SKM-1 treated with dmso at 0.1 percent for 144 hours (cell line): Measurements from ENCODE around the gene GCGR.

Source experiments
- DNase-seq: peaks from one replicate; lab custom pipeline; 2025; ENCODE audit not compliant: unreplicated experiment; lab: John Stamatoyannopoulos, UW

GCGR gene

DNA sequence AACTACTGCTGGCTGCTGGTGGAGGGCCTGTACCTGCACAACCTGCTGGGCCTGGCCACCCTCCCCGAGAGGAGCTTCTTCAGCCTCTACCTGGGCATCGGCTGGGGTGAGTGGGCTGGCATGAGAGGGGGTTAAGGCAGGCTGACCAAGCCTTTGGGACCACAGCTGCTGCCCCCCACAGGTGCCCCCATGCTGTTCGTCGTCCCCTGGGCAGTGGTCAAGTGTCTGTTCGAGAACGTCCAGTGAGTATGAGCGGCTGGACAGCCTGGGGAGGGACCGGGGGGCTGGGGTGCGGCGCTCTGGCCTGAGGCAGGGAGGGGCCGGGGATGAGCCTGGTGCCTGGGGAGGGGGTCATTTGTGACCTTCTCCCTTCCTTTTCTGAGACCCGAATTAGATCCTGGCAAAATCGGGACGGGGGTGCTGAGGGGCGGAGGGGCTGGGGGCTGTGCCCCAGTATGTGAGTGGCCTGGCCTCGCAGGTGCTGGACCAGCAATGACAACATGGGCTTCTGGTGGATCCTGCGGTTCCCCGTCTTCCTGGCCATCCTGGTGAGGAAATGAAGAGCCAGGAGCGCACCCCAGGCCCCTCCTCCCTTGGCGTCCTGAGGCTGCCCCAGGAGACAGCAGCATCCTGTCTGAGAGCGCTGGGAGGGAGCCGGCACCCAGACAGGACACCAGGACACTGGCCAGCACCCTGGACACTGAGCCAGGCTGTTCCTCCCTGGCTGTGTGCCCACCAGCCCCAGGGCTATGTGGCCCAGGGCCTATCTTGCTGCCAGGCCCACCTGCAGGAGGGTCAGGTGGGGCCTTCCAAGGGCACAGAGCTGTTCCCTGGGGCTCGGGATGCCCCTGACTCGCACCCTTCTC is 8.0 kb downstream of the GCGR start:
- no peak for DNase-seq

DNA sequence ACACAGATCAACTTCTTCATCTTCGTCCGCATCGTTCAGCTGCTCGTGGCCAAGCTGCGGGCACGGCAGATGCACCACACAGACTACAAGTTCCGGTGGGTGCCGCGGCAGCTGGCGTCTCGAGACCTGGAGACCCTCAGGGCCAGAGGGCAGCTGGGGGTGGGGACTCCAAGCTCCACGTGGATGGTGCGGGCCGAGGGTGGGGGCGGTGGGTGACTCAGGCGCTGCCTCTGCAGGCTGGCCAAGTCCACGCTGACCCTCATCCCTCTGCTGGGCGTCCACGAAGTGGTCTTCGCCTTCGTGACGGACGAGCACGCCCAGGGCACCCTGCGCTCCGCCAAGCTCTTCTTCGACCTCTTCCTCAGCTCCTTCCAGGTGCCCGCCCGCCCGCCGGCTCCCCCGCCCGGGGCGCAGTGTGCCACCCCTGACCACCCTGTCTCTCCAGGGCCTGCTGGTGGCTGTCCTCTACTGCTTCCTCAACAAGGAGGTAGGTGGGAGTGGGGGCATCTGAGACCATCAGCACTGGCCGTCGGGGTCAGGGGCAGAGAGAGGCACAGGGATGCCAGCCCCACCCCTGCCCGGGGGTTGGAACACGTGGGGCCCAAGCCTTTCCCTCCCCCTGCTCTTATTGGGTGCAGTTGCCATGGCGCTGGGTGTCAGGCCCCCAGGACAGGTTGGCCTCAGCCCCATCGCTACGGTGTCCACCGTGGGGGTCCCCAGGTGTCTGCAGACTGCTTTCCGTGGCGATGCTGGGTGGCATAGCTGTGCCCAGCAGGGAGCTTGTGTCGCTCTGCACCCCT is 8.8 kb downstream of the GCGR start:
- no peak for DNase-seq

DNA sequence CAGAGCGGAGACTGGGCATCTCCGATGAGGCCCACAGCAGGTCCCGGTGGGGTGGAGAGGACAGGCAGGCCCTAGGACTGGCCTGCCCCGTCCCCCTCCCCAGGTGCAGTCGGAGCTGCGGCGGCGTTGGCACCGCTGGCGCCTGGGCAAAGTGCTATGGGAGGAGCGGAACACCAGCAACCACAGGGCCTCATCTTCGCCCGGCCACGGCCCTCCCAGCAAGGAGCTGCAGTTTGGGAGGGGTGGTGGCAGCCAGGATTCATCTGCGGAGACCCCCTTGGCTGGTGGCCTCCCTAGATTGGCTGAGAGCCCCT is 9.4 kb downstream of the GCGR start:
- DNase-seq = no peak

DNA sequence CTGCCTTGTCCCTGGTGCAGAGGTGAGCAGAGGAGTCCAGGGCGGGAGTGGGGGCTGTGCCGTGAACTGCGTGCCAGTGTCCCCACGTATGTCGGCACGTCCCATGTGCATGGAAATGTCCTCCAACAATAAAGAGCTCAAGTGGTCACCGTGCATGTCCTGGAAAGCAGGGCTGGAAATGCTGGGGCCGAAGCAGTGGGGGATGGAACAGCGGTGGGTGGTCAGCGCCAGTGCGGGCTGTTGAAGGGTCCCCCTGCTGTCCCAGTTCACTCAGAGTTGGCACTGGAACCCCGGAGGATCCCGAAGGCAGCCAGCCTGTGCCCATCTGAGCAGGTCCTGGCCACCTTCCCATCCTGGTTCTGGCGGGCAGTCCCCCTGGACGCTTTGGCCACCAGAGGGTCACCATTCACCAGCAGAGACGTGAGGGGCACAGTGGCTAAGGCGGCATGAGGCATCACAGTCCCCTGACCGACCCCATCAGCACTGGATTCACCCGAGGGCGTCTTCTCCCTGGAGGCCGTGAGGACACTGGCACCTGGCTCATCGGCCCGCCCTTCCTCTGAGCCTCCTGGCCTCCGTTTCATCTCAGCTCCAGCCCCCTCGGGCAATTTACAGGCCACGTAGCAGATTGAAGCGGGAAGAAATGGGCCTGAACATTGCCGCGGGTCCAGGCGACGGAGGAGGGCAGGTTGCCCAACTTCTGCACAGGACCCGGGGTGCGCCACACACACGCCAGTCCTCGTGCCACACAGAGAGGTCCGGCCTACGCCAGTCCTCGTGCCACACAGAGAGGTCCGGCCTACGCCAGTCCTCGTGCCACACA is 10.1 kb downstream of the GCGR start:
- DNase-seq = no peak

DNA sequence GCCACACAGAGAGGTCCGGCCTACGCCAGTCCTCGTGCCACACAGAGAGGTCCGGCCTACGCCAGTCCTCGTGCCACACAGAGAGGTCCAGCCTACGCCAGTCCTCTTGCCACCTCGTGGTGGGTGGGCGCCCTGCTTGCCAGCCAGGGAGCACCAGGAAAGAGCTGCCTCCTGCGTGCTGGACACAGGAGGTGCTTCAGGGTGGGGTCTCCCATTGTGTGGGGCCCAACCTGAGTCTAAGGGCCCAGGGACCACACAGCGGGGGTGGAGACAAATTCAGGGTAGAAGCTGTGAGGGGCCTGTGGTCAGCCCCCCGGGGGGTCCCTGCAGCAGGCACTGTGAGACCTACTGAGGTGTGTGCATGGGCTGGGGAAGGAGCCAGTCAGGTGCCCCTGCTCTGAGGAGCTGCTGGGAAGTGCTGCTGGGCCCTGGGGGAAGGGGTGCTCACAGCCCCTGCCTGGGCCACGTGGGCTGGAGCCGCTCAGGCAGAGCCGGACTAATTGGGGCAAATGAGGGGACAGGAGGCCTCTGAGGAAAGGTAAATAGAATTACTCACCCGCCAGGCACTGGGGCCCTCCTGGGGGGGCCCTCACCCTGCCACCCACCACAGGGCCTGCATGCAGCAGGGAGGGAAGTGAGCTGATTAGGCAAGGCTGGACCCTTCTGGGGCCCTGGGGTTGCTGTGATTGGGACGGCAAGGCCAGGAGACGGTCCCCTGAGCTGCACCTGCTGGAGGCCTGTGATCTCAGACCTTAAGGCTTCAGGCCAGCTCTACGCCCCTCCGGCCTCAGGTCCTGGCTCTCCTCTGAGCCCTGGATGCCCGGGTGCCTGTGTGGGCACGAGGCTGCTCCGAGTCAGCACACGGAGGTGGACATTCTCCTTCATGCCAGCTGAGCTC is 11.0 kb downstream of the GCGR start:
- DNase-seq = no peak

DNA sequence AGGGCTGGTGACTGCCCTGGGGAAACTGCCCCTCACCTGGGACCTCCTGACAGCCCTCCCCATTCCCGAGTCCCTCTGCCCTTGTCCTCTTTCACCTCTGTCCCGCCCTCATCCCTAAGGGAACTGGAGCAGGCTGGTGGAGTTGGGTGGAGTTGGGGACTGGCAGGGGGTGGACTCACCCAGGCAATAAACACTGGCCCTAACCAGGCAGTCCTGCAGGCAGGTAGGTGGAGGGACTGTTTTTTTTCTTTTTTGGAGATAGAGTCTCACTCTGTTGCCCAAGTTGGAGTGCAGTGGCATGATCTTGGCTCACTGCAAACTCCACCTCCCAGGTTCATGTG is 11.7 kb downstream of the GCGR start:
- DNase-seq = no peak

DNA sequence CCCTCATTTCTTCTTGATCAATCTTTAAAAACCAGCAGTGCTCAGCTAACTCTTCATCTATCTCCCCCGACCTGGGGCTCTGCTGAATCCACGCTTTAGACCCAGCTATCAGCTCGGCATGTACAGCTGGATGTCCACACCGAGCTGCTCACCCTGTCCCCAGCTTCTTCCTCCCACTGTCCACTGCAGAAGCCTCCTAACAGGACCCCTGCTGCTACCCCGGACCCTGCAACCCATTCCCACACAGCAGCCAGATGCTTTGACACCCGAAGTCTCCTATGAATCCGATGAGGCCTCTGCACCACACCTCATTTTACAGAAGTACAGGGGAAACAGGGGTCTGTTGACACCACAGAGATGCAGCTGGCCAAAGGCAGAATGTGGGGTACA is 13.8 kb downstream of the GCGR start:
- DNase-seq = no peak

DNA sequence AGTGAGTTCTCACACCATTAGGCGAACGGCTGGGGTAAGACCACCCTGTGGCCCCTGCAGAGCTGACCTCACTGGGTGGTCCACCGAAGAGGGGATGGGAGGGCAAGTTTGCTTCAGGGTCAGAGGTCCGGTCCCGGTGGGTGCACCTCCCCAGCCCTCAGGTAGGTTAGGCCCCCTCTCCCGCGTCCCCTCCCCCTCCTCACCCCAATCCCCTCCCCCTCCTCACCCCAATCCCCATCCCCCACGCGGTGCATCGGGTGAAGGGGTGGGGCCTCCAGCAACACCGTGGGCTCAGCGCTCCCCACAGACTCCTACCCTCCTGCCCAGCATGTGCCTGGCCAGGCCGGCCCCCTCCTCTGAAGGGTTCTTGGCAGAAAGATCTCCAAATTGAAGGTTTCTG is 15.8 kb downstream of the GCGR start:
- DNase-seq = no peak

DNA sequence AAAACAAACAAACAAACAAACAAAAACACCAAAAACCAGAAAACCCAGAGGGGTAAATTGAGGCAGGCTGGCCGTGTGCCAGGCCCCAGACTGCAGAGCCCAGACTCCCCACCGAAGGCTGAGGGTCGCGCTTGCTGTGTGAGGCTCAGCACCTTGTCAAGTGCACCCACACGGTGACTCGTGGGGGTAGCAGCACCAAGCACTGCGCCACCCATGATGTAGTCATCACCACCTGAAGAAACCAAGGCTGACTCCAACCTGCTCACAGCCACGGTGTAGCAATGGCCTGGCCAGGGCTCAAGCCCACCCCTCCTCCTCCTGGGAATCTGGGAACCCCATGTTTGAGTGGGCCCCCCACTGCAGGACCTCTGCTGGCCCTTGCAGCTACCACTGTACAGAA is 17.2 kb downstream of the GCGR start:
- DNase-seq = no peak

DNA sequence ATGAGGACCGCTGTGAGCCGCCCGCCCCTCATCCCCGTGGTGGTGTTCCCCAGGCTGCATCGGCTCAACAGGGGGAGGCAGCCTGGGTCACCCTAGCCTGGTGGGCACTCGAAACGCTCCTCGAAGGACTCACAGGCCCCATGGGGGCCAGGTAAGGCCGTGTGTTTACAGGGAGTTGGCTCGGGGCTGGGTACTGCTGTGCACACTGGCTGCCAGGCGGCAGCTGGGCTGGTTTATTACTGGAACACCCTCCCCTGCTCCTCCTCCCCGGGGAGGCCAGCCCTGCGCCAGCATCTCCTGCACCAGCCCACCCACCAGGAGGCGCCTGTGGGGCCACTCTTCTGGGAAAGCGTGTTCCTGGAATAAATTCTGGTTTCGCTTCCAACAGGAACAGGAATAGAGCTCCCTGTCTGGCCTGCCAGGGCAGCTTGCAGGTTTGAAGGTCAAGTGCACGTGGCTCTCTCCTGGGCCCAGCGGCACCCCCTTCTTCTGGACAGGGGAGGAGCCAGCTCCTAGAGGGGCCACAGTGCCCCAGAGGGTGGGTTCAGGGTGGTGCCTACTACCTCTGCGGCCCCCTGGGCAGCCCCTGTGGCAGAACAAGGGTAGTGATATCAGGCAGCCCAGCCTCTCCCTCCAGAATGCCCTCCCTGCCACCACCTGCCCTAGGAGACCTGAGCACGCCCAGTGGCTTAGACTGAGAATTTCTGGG is 17.8 kb downstream of the GCGR start:
- DNase-seq = no peak

DNA sequence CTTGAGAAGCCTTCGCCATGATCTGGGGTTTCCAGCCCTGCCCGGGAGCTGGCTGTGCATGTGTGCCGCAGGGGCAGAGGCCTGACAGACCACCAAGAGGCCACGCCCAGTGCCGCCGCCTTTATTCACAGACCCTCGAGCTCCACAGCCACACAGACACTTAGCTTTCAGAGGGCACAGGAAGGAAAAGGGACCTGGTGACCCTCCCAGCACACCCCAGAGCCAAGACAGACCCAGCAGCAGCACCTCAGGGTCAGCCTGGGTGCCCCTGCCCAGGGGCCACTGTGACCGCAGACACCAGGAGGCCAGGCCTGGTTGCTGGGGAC is 18.3 kb downstream of the GCGR start:
- no peak for DNase-seq

DNA sequence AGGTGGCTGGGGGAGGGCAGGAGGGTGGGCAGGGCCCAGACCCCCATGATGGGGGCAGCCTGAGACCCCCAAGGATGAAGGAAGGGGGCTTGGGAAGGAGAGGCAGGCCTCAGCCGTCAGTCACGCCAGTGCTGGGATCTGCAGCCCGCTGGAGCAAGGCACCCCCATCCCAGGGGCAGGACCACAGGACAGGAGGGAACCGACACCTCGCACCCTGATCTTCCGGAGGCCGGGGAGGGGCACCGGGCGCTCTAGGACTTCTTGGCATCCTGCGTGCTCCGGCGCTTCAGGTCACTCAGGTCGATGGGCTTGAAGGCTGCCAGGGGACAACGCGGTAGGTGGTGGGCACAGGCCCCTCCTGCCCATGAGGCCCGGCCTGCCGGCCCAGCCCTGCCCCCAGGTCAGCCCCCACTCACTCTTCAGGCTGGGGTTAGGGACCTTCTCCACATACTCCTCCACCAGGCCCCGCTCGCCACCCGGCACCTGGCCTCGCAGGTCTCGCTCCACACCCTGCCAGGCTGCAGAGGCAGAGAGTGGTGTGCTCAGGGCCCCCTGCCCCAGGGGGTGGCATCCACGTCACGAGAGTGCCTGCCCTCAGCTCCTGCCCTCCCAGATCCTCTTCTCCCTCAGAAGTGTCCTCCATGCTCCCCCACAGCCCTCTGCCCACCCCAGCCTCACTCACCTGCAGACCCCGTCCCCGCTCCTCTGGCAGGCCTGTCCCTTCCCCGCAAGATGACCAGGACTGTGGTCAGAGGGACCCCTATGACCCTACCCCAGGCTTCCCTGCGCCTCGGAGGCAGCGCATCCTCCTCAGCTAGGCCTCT is 19.3 kb downstream of the GCGR start:
- no peak for DNase-seq

DNA sequence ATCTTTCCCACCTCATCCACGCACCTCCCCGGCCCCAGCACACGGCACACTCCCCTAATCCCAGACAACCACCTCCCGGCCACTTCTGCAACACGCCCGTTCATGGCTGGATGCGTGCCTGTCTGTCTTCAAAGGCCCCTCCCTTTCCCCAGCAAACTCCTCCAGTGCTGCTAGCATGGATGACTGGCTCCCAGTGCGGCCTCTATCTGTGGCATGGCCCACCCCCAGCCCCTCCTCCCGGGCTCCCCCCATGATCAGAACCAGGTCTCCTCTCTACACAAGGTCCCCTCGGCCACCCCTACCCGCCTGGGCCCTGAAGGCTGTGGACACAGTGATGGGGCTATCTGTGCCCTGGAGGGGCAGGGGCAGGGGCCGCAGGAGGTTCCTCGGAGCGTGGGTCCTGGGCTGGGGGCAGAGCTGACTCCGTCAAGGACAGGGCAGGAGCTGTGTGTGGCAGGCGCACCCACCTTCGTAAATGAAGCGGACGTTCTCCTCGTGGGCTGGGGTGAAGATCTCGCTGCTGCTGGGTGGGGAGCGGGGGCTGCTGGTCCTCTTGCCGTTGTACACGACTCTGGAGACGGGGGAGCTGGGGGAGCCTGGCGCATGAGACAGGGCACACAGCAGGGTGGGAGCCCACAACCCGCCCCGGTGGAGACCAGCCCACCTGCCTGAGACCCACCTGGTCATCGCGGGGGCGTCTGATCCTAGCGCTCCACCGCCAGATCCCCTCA is 20.0 kb downstream of the GCGR start:
- no peak for DNase-seq

DNA sequence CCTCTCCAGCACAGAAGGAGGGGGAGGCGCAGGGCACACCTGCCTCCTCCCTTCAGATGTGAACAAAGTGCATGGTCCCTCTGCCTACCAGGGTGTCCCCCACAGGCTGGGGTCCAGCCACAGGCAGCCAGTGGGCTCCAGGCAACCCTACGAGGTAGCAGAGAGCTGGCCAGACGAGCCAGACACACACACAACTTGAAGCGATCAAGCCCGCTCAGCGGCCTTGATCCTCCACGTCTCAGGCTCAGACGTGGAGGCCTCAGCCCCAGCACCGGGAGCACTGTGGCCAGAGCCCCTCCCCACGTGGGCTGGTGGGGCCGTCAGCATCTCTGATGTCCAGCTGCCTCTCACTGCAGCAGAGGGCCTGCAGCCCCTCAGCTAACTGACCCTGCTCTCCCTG is 20.6 kb downstream of the GCGR start:
- no peak for DNase-seq

DNA sequence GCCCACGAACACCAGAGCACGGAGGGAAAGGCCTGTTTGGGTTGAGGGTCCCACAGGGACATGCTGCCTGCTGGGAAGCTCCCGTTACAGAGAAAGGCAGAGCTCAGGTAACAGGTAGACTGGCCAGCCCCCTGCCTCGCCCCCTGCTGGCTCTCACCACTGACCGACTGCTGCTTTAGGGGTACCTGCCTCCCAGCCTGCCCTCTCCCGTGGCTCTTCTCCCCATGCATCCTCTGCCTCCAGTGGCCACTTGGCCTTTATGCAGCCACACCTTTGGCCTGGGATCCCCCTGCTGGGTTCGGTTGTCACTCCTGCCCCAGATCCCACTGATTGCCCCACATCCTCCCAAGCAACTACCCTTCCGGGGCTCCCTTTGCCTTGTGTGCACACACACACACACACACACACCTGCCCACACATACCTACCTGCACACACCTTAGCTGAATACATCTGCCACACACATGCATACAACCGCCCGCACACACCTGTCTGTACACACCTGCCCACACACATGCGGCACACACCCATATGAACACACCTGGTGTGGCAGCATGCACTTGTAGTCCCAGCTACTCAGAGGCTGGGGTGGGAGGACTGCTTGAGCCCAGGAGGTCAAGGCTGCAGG is 22.0 kb downstream of the GCGR start:
- DNase-seq = no peak

DNA sequence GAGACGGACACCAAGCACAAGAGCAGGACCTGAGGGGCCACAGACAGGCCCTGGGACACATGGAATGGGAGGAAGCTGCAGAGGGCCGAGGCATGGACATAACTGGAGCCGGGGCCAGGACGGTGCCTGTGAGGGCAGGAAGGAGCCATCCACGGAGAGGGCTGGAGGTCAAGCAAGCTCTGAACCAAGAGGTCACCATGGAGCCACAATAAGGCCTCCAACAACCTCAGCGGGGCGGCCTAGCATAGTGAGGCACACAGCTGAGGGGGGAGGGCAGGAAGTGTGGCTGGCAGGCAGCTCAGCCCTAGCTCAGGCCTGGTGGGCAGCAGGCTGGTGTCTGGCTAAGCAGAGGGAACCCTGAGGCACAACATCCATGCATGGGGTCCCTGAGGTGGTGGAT is 24.7 kb downstream of the GCGR start:
- no peak for DNase-seq

DNA sequence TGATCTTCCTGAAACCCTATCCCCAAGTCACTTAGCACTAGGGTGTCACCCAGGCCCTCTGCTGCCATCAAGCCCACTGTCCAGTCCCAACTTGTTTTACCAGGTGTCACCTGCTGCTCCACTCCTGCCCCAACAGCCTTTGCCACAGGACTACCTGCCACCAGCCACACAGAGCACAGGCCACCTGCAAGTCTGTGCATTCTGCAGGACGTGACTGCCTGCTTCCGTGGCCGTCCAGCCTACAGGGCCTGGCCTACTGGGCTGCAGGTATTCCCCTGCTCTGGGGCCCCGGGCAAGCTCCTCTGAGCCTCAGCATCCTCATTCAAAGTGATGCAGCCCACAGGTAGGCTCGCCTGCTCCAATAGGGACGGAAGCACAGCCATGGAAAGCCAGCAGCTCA is 25.9 kb downstream of the GCGR start:
- DNase-seq = no peak

DNA sequence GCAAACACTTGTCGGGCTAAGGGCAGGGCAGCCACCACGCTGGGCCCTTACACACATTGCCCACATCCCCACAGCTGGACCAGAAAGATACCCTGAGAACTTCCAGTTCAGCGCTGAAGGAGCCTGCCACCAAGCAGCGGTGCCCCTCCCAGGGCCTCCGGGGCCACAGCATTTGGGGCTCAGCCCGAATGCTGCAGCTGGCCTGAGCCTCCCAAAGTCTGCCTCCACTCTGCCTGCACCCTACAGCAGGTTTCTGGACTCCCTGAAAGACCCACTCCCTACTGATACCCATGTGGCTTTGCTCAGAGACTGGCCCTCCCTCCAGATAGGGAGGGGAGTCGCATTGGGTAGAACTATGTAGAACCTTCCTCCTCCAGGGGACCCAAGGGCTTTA is 27.6 kb downstream of the GCGR start:
- DNase-seq = no peak
